SK-N-SH treated with all-trans-retinoic acid at 6 μM for 48 hours (cell line): ENCODE measurements around the gene TRABD2A.

ENCODE experiments used
- ATAC-seq: fragments of 200-7000 bp; cut with Tn5 transposase; 3 replicates; pipeline ENCODE4 v1.9.1; 2020; ENCODE audit warnings: mild to moderate bottlenecking, moderate library complexity
- ARNTL ChIP-seq: fragments of 450-650 bp; formaldehyde crosslinking; IDR thresholded peaks from 2 replicates; pipeline ENCODE4 v1.5.0; 2020; ENCODE audit warnings: low read depth, mild to moderate bottlenecking, moderate library complexity, borderline replicate concordance
- BACH2 ChIP-seq: fragments of 250-450 bp; sonication (Bioruptor Pico); IDR thresholded peaks from 2 replicates; pipeline ENCODE4 v1.9.0; 2021; ENCODE audit warnings: mild to moderate bottlenecking, borderline replicate concordance
- CSDC2 ChIP-seq: fragments of 250-450 bp; sonication (Bioruptor Pico); IDR thresholded peaks from 2 replicates; pipeline ENCODE4 v1.5.0; 2020; ENCODE audit warnings: mild to moderate bottlenecking, moderate library complexity
- ESRRG ChIP-seq: fragments of 250-450 bp; sonication (Bioruptor Pico); IDR thresholded peaks from 2 replicates; pipeline ENCODE4 v1.6.1; 2021; ENCODE audit warnings: mild to moderate bottlenecking
- GLIS3 ChIP-seq: fragments of 250-450 bp; sonication (Bioruptor Pico); IDR thresholded peaks from 2 replicates; pipeline ENCODE4 v1.5.0; 2020; ENCODE audit warnings: mild to moderate bottlenecking, moderate library complexity
- ISL1 ChIP-seq: fragments of 250-450 bp; sonication (Bioruptor Pico); IDR thresholded peaks from 2 replicates; pipeline ENCODE4 v2.1.2; 2022; ENCODE audit warnings: mild to moderate bottlenecking, moderate library complexity
- OSR1 ChIP-seq: fragments of 250-450 bp; sonication (Bioruptor Pico); IDR thresholded peaks from 2 replicates; pipeline ENCODE4 v1.8.0; 2022; ENCODE audit warnings: moderate library complexity, mild to moderate bottlenecking, inconsistent platforms
- PPARA ChIP-seq: fragments of 250-450 bp; sonication (Bioruptor Pico); IDR thresholded peaks from 2 replicates; pipeline ENCODE4 v1.5.0; 2020; ENCODE audit warnings: mild to moderate bottlenecking, borderline replicate concordance
- RARB ChIP-seq: fragments of 250-450 bp; sonication (Bioruptor Pico); IDR thresholded peaks from 2 replicates; pipeline ENCODE4 v1.8.0; 2021; ENCODE audit warnings: mild to moderate bottlenecking, moderate library complexity
- SNAI2 ChIP-seq: fragments of 250-450 bp; sonication (Bioruptor Pico); IDR thresholded peaks from 2 replicates; pipeline ENCODE4 v1.5.0; 2020; ENCODE audit warnings: mild to moderate bottlenecking, moderate library complexity
- TCF4 ChIP-seq: fragments of 250-450 bp; sonication (Bioruptor Pico); IDR thresholded peaks from 2 replicates; pipeline ENCODE4 v1.8.0; 2021; ENCODE audit warnings: mild to moderate bottlenecking, moderate library complexity, borderline replicate concordance
- TOX ChIP-seq: fragments of 250-450 bp; sonication (Bioruptor Pico); IDR thresholded peaks from 2 replicates; pipeline ENCODE4 v1.8.0; 2021; ENCODE audit warnings: mild to moderate bottlenecking, moderate library complexity, borderline replicate concordance
- ZC3H10 ChIP-seq: fragments of 250-450 bp; sonication (Bioruptor Pico); IDR thresholded peaks from 2 replicates; pipeline ENCODE4 v1.5.1; 2021; ENCODE audit warnings: mild to moderate bottlenecking, moderate library complexity
- ZFP3 ChIP-seq: fragments of 250-450 bp; sonication (Bioruptor Pico); IDR thresholded peaks from 2 replicates; pipeline ENCODE4 v1.5.0; 2020; ENCODE audit warnings: mild to moderate bottlenecking, moderate library complexity
- ZFP30 ChIP-seq: fragments of 450-650 bp; formaldehyde crosslinking; IDR thresholded peaks from 2 replicates; pipeline ENCODE4 v1.5.0; 2022; ENCODE audit warnings: mild to moderate bottlenecking, moderate library complexity
- ZNF565 ChIP-seq: fragments of 450-650 bp; formaldehyde crosslinking; conservative IDR thresholded peaks from 2 replicates; pipeline ENCODE4 v1.5.0; 2020; ENCODE audit warnings: low read depth, mild to moderate bottlenecking, moderate library complexity
- ZNF70 ChIP-seq: fragments of 450-650 bp; formaldehyde crosslinking; IDR thresholded peaks from 2 replicates; pipeline ENCODE4 v1.5.0; 2020; ENCODE audit warnings: mild to moderate bottlenecking, moderate library complexity
- ZNF8 ChIP-seq: fragments of 450-650 bp; formaldehyde crosslinking; IDR thresholded peaks from 2 replicates; pipeline ENCODE4 v1.5.0; 2020; ENCODE audit warnings: mild to moderate bottlenecking, moderate library complexity
- TF ChIP-seq, protein P1 (sequence below): fragments of 250-450 bp; sonication (Bioruptor Pico); IDR thresholded peaks from 2 replicates; pipeline ENCODE4 v1.8.0; 2021; ENCODE audit warnings: low read depth, mild to moderate bottlenecking, moderate library complexity, borderline replicate concordance
- TF ChIP-seq, protein P2 (sequence below): fragments of 250-450 bp; sonication (Bioruptor Pico); IDR thresholded peaks from 2 replicates; pipeline ENCODE4 v1.5.0; 2020; ENCODE audit warnings: mild to moderate bottlenecking, moderate library complexity
- TF ChIP-seq, protein P3 (sequence below): fragments of 250-450 bp; sonication (Bioruptor Pico); IDR thresholded peaks from 2 replicates; pipeline ENCODE4 v1.5.1; 2021; ENCODE audit warnings: mild to moderate bottlenecking, moderate library complexity
- TF ChIP-seq, protein P4 (sequence below): fragments of 250-450 bp; sonication (Bioruptor Pico); IDR thresholded peaks from 2 replicates; pipeline ENCODE4 v1.5.1; 2020; ENCODE audit warnings: low read depth, mild to moderate bottlenecking, moderate library complexity
- TF ChIP-seq, protein P5 (sequence below): fragments of 250-450 bp; sonication (Bioruptor Pico); IDR thresholded peaks from 2 replicates; pipeline ENCODE4 v1.8.0; 2020; ENCODE audit warnings: mild to moderate bottlenecking, moderate library complexity, borderline replicate concordance

TRABD2A gene

DNA sequence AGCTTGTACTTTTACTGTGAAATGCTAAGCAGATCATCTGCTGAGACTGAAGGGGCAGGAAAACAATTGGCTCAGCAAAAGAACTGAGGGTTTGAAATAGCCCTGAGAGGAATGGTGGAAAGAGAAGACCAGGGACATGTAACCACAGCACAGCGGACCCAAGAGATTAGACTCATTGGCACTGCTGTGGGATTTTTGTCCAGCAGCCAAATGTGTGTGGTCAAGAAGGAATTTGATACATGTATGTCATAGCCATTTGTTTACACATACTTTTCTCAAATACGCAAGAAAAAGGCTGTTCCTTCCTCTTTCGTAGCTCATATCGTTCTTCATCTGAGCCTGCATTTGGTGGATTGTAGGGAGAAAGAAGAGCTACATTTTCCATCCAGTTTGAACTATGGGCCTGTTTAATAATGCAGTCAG is 73.8 kb downstream of the TRABD2A start:
- peak; percentile 88 for ATAC-seq
- TF ChIP-seq TCF4 (CRISPR knock-in tag), result no peak
- TF ChIP-seq ZFP3, result no peak
- no peak for TF ChIP-seq BACH2 (CRISPR knock-in tag)
- TF ChIP-seq ZNF70 (CRISPR knock-in tag), result no peak
- no peak for TF ChIP-seq ISL1 (CRISPR knock-in tag)
- TF ChIP-seq ZNF8, result no peak
- TF ChIP-seq ZC3H10 (CRISPR knock-in tag), result no peak
- TF ChIP-seq, protein P1, sequence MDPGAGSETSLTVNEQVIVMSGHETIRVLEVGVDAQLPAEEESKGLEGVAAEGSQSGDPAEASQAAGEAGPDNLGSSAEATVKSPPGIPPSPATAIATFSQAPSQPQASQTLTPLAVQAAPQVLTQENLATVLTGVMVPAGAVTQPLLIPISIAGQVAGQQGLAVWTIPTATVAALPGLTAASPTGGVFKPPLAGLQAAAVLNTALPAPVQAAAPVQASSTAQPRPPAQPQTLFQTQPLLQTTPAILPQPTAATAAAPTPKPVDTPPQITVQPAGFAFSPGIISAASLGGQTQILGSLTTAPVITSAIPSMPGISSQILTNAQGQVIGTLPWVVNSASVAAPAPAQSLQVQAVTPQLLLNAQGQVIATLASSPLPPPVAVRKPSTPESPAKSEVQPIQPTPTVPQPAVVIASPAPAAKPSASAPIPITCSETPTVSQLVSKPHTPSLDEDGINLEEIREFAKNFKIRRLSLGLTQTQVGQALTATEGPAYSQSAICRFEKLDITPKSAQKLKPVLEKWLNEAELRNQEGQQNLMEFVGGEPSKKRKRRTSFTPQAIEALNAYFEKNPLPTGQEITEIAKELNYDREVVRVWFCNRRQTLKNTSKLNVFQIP (CRISPR knock-in tag), result no peak

DNA sequence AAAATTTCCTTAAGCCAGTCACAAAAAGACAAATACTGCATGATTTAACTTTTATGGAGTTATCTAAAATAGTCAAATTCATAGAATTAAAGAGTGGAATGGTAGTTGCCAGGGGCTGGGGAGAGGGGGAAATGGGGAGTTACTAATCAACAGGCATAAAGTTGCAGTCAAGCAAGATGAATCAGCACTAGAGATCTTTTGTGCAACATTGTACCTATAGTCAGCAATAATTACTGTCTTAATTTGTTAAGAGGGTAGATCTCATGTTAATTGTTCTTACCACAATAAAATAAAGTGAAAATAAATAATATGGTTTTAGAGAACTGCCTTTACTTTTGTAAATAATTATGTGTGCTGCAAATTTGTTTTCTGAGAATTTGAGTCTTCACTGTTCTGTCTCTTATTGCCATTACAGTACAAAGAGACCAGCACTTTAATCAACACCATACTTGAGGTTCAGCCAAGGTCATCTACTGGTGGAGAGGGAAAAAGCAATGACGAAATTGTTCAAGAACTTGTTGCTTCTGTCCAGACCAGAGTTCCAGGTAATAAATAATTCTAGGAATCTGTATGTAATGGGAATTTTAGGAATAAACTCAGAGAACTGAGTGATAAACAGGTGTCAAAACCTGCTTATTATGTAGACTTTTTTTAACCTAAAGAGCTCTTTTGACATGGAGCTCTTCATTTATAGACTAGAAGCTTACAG is 75.5 kb downstream of the TRABD2A start:
- no peak for TF ChIP-seq PPARA (CRISPR knock-in tag)
- TF ChIP-seq ZFP30, result no peak
- TF ChIP-seq, protein P2, sequence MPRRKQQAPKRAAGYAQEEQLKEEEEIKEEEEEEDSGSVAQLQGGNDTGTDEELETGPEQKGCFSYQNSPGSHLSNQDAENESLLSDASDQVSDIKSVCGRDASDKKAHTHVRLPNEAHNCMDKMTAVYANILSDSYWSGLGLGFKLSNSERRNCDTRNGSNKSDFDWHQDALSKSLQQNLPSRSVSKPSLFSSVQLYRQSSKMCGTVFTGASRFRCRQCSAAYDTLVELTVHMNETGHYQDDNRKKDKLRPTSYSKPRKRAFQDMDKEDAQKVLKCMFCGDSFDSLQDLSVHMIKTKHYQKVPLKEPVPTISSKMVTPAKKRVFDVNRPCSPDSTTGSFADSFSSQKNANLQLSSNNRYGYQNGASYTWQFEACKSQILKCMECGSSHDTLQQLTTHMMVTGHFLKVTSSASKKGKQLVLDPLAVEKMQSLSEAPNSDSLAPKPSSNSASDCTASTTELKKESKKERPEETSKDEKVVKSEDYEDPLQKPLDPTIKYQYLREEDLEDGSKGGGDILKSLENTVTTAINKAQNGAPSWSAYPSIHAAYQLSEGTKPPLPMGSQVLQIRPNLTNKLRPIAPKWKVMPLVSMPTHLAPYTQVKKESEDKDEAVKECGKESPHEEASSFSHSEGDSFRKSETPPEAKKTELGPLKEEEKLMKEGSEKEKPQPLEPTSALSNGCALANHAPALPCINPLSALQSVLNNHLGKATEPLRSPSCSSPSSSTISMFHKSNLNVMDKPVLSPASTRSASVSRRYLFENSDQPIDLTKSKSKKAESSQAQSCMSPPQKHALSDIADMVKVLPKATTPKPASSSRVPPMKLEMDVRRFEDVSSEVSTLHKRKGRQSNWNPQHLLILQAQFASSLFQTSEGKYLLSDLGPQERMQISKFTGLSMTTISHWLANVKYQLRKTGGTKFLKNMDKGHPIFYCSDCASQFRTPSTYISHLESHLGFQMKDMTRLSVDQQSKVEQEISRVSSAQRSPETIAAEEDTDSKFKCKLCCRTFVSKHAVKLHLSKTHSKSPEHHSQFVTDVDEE (CRISPR knock-in tag), result no peak
- no peak for TF ChIP-seq ARNTL (CRISPR knock-in tag)
- no peak for TF ChIP-seq TCF4 (CRISPR knock-in tag)
- no peak for TF ChIP-seq ZNF70 (CRISPR knock-in tag)
- TF ChIP-seq, protein P3, sequence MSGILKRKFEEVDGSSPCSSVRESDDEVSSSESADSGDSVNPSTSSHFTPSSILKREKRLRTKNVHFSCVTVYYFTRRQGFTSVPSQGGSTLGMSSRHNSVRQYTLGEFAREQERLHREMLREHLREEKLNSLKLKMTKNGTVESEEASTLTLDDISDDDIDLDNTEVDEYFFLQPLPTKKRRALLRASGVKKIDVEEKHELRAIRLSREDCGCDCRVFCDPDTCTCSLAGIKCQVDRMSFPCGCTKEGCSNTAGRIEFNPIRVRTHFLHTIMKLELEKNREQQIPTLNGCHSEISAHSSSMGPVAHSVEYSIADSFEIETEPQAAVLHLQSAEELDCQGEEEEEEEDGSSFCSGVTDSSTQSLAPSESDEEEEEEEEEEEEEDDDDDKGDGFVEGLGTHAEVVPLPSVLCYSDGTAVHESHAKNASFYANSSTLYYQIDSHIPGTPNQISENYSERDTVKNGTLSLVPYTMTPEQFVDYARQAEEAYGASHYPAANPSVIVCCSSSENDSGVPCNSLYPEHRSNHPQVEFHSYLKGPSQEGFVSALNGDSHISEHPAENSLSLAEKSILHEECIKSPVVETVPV (CRISPR knock-in tag), result no peak
- no peak for TF ChIP-seq ZNF8
- TF ChIP-seq RARB (CRISPR knock-in tag), result no peak
- TF ChIP-seq ISL1 (CRISPR knock-in tag), result no peak
- TF ChIP-seq, protein P4, sequence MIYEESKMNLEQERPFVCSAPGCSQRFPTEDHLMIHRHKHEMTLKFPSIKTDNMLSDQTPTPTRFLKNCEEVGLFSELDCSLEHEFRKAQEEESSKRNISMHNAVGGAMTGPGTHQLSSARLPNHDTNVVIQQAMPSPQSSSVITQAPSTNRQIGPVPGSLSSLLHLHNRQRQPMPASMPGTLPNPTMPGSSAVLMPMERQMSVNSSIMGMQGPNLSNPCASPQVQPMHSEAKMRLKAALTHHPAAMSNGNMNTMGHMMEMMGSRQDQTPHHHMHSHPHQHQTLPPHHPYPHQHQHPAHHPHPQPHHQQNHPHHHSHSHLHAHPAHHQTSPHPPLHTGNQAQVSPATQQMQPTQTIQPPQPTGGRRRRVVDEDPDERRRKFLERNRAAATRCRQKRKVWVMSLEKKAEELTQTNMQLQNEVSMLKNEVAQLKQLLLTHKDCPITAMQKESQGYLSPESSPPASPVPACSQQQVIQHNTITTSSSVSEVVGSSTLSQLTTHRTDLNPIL, result no peak
- no peak for TF ChIP-seq GLIS3 (CRISPR knock-in tag)
- no peak for TF ChIP-seq OSR1 (CRISPR knock-in tag)
- no peak for TF ChIP-seq TOX (CRISPR knock-in tag)
- TF ChIP-seq, protein P5, sequence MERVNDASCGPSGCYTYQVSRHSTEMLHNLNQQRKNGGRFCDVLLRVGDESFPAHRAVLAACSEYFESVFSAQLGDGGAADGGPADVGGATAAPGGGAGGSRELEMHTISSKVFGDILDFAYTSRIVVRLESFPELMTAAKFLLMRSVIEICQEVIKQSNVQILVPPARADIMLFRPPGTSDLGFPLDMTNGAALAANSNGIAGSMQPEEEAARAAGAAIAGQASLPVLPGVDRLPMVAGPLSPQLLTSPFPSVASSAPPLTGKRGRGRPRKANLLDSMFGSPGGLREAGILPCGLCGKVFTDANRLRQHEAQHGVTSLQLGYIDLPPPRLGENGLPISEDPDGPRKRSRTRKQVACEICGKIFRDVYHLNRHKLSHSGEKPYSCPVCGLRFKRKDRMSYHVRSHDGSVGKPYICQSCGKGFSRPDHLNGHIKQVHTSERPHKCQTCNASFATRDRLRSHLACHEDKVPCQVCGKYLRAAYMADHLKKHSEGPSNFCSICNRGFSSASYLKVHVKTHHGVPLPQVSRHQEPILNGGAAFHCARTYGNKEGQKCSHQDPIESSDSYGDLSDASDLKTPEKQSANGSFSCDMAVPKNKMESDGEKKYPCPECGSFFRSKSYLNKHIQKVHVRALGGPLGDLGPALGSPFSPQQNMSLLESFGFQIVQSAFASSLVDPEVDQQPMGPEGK (CRISPR knock-in tag), result no peak
- no peak for TF ChIP-seq ZNF565 (CRISPR knock-in tag)
- no peak for TF ChIP-seq SNAI2 (CRISPR knock-in tag)
- no peak for TF ChIP-seq BACH2 (CRISPR knock-in tag)
- no peak for ATAC-seq

DNA sequence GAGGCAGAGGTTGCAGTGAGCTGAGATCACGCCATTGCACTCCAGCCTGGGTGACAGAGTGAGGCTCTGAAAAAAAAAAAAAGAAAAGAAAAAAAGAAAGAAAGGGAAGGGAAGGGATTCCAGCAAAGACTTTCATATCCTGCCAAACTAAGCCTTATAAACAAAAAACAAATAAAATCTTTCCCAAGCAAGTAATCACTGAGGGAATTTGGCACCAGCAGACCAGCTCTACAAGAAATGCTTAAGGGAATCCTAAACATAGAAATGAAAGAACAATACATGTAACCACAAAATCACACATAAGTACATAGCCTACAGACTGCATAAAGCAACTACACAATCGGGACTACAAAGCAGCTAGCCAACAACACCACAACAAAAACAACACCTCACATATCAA is 79.1 kb downstream of the TRABD2A start:
- ATAC-seq, result no peak
- TF ChIP-seq, protein P1 (CRISPR knock-in tag), result no peak
- TF ChIP-seq RARB (CRISPR knock-in tag) (no peak), BACH2 (CRISPR knock-in tag) (no peak), ISL1 (CRISPR knock-in tag) (no peak), TOX (CRISPR knock-in tag) (no peak), ZNF70 (CRISPR knock-in tag) (no peak), CSDC2 (no peak), ZNF565 (CRISPR knock-in tag) (no peak), PPARA (CRISPR knock-in tag) (no peak), ZFP3 (no peak), ESRRG (CRISPR knock-in tag) (no peak), ZC3H10 (CRISPR knock-in tag) (no peak), ZFP30 (no peak), GLIS3 (CRISPR knock-in tag) (no peak)
- TF ChIP-seq, protein P4, result no peak
